ENCODE results near the gene APCDD1. TPM values are rescaled to one million over a fixed set of nuclear protein-coding genes. Genes with fewer than 3 reads are reported as not detected.
"Not testable (repeated sequence)": the region's sequence is repeated elsewhere in the genome, so short reads cannot be mapped to it uniquely, and the experiment has no call there.

APCDD1 gene
- total and polyA plus RNA-seq, 4 donors: 0.51 to 2.8 (median 1.5) TPM

DNA sequence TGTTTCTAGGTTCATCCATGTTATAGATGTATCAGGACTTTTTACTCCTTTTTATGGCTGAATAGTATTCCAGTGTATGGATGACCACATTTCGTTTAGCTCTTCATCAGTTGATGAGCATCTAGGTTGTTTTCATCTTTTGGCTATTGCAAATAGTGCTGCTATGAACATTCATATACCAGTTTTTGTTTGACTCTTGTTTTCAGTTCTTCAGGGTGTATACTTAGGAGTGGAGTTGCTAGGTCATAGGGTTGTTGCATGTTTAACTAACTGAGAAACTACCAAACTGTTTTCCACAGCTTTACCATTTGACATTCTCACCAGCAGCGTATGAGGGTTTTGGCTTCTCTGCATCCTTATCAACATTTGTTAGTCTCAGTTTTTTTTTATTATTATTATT, 45.6 kb downstream of the APCDD1 start:
- no peak for DNase-seq (ENCODE audit: low spot score)
- no peak for TF ChIP-seq TAF1 (conservative IDR thresholded peaks at IDR 0.05)
- no peak for TF ChIP-seq FOXA1 (IDR thresholded peaks at IDR 0.05)
- TF ChIP-seq, protein P1, sequence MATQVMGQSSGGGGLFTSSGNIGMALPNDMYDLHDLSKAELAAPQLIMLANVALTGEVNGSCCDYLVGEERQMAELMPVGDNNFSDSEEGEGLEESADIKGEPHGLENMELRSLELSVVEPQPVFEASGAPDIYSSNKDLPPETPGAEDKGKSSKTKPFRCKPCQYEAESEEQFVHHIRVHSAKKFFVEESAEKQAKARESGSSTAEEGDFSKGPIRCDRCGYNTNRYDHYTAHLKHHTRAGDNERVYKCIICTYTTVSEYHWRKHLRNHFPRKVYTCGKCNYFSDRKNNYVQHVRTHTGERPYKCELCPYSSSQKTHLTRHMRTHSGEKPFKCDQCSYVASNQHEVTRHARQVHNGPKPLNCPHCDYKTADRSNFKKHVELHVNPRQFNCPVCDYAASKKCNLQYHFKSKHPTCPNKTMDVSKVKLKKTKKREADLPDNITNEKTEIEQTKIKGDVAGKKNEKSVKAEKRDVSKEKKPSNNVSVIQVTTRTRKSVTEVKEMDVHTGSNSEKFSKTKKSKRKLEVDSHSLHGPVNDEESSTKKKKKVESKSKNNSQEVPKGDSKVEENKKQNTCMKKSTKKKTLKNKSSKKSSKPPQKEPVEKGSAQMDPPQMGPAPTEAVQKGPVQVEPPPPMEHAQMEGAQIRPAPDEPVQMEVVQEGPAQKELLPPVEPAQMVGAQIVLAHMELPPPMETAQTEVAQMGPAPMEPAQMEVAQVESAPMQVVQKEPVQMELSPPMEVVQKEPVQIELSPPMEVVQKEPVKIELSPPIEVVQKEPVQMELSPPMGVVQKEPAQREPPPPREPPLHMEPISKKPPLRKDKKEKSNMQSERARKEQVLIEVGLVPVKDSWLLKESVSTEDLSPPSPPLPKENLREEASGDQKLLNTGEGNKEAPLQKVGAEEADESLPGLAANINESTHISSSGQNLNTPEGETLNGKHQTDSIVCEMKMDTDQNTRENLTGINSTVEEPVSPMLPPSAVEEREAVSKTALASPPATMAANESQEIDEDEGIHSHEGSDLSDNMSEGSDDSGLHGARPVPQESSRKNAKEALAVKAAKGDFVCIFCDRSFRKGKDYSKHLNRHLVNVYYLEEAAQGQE (IDR thresholded peaks at IDR 0.05): no peak
- TF ChIP-seq, protein P2, sequence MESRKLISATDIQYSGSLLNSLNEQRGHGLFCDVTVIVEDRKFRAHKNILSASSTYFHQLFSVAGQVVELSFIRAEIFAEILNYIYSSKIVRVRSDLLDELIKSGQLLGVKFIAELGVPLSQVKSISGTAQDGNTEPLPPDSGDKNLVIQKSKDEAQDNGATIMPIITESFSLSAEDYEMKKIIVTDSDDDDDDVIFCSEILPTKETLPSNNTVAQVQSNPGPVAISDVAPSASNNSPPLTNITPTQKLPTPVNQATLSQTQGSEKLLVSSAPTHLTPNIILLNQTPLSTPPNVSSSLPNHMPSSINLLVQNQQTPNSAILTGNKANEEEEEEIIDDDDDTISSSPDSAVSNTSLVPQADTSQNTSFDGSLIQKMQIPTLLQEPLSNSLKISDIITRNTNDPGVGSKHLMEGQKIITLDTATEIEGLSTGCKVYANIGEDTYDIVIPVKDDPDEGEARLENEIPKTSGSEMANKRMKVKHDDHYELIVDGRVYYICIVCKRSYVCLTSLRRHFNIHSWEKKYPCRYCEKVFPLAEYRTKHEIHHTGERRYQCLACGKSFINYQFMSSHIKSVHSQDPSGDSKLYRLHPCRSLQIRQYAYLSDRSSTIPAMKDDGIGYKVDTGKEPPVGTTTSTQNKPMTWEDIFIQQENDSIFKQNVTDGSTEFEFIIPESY (IDR thresholded peaks at IDR 0.05): no peak
- TF ChIP-seq, protein P3, sequence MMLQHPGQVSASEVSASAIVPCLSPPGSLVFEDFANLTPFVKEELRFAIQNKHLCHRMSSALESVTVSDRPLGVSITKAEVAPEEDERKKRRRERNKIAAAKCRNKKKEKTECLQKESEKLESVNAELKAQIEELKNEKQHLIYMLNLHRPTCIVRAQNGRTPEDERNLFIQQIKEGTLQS (IDR thresholded peaks at IDR 0.05): no peak
- Histone ChIP-seq H3K9ac (ENCODE audit: low read depth in 1 of 2, low read length in 2 of 2) (no peak overlapping the region), H3K27me3 (ENCODE audit: control insufficient read depth in 4 of 4, insufficient read depth in 4 of 4, low read length in 3 of 4) (no peaks in the 10 kb centered on the region), H3K27ac (ENCODE audit: low read depth in 1 of 2, low read length in 2 of 2) (no peak overlapping the region), H3K4me3 (ENCODE audit: low read depth in 1 of 3, low read length in 3 of 3) (no peak overlapping the region), H3K9me3 (ENCODE audit: control insufficient read depth in 4 of 4, low read length in 3 of 4) (peaks cover 0 to 10% (median under 1%) of the 10 kb centered on the region in 4 donors), H3K4me1 (ENCODE audit: control insufficient read depth in 4 of 4, insufficient read depth in 4 of 4, low read length in 3 of 4) (no peaks in the 10 kb centered on the region), H3K36me3 (ENCODE audit: control insufficient read depth in 4 of 4, insufficient read depth in 3 of 4, low read depth in 1 of 4, low read length in 3 of 4) (no peaks in the 10 kb centered on the region)
- WGBS: 59% methylated on average over 2 of the region's 2 CpGs

DNA sequence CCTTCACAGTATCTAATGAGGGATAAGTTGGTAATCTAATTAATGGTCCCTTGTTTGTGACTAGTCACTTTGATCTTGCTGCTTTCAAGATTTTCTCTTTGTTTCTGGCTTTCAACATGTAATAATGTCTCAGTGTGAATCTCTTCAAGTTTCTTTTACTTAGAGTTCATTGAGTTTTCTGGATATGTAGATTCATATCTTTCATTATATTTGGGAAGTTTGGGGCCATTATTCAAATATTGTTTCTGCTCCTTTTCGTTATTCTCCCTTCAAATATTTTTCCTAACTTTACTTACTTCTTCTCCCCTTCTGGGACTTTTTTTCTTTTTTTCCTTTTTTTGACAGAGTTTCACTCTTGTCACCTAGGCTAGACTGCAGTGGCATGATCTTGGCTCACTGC, 50.3 kb downstream of the APCDD1 start:
- no peaks in the 10 kb centered on the region for H3K27me3 ChIP-seq (ENCODE audit: control insufficient read depth in 4 of 4, insufficient read depth in 4 of 4, low read length in 3 of 4)

DNA sequence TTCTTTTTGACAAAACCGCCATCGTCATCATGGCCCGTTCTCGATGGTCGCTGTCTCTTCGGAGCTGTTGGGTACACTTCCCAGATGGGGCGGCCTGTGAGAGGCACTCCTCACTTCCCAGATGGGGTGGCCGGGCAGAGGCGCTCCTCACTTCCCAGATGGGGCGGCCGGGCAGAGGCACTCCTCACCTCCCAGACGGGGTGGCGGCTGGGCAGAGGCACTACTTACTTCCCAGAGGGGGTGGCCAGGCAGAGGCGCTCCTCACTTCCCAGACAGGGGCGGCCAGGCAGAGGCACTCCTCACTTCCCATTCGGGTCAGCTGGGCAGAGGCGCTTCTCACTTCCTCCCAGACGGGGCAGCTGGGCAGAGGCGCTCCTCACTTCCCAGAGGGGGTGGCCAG, 51.5 kb downstream of the APCDD1 start:
- not testable (repeated sequence) for H3K27me3 ChIP-seq (ENCODE audit: control insufficient read depth in 4 of 4, insufficient read depth in 4 of 4, low read length in 3 of 4); DNase-seq (ENCODE audit: low spot score); H3K9ac ChIP-seq (ENCODE audit: low read depth in 1 of 2, low read length in 2 of 2); H3K27ac ChIP-seq (ENCODE audit: low read depth in 1 of 2, low read length in 2 of 2); H3K36me3 ChIP-seq (ENCODE audit: control insufficient read depth in 4 of 4, insufficient read depth in 3 of 4, low read depth in 1 of 4, low read length in 3 of 4); H3K4me1 ChIP-seq (ENCODE audit: control insufficient read depth in 4 of 4, insufficient read depth in 4 of 4, low read length in 3 of 4); H3K4me3 ChIP-seq (ENCODE audit: low read depth in 1 of 3, low read length in 3 of 3)
- peaks cover 0 to 19% (median 4%) of the 10 kb centered on the region in 4 donors for H3K9me3 ChIP-seq (ENCODE audit: control insufficient read depth in 4 of 4, low read length in 3 of 4)
- WGBS: 92% methylated on average over 19 of the region's 19 CpGs

More for the DNA sequence above, 50.3 kb downstream of the APCDD1 start:
- H3K4me1 ChIP-seq (ENCODE audit: control insufficient read depth in 4 of 4, insufficient read depth in 4 of 4, low read length in 3 of 4): no peaks in the 10 kb centered on the region
- H3K4me3 ChIP-seq (ENCODE audit: low read depth in 1 of 3, low read length in 3 of 3): no peak overlapping the region
- no peak overlapping the region for H3K27ac ChIP-seq (ENCODE audit: low read depth in 1 of 2, low read length in 2 of 2)
- H3K36me3 ChIP-seq (ENCODE audit: control insufficient read depth in 4 of 4, insufficient read depth in 3 of 4, low read depth in 1 of 4, low read length in 3 of 4): no peaks in the 10 kb centered on the region
- no peak for TF ChIP-seq RAD21 (IDR thresholded peaks at IDR 0.05)
- TF ChIP-seq EGR1 (IDR thresholded peaks at IDR 0.05; ENCODE audit: low read depth in 2 of 2): no peak
- TF ChIP-seq, protein P4, sequence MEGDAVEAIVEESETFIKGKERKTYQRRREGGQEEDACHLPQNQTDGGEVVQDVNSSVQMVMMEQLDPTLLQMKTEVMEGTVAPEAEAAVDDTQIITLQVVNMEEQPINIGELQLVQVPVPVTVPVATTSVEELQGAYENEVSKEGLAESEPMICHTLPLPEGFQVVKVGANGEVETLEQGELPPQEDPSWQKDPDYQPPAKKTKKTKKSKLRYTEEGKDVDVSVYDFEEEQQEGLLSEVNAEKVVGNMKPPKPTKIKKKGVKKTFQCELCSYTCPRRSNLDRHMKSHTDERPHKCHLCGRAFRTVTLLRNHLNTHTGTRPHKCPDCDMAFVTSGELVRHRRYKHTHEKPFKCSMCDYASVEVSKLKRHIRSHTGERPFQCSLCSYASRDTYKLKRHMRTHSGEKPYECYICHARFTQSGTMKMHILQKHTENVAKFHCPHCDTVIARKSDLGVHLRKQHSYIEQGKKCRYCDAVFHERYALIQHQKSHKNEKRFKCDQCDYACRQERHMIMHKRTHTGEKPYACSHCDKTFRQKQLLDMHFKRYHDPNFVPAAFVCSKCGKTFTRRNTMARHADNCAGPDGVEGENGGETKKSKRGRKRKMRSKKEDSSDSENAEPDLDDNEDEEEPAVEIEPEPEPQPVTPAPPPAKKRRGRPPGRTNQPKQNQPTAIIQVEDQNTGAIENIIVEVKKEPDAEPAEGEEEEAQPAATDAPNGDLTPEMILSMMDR (IDR thresholded peaks at IDR 0.05; ENCODE audit: low read depth, low read length, missing input control): no peak
- no peak for TF ChIP-seq NR2F2 (IDR thresholded peaks at IDR 0.05)
- TF ChIP-seq RXRA (IDR thresholded peaks at IDR 0.05): no peak
- TF ChIP-seq, protein P3 (IDR thresholded peaks at IDR 0.05): no peak
- TF ChIP-seq, protein P5, sequence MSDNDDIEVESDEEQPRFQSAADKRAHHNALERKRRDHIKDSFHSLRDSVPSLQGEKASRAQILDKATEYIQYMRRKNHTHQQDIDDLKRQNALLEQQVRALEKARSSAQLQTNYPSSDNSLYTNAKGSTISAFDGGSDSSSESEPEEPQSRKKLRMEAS (IDR thresholded peaks at IDR 0.05): no peak
- TF ChIP-seq YY1 (IDR thresholded peaks at IDR 0.05): no peak
- TF ChIP-seq FOXA2 (IDR thresholded peaks at IDR 0.05): no peak
- TF ChIP-seq HNF4G (IDR thresholded peaks at IDR 0.05): no peak
- TF ChIP-seq TAF1 (conservative IDR thresholded peaks at IDR 0.05): no peak
- TF ChIP-seq, protein P2 (IDR thresholded peaks at IDR 0.05): no peak
- TF ChIP-seq SP1 (IDR thresholded peaks at IDR 0.05): no peak
- H3K9ac ChIP-seq (ENCODE audit: low read depth in 1 of 2, low read length in 2 of 2): no peak overlapping the region
- H3K9me3 ChIP-seq (ENCODE audit: control insufficient read depth in 4 of 4, low read length in 3 of 4): peaks cover 0 to 22% (median 4%) of the 10 kb centered on the region in 4 donors
- 77% methylated on average over 1 of the region's 1 CpG for WGBS
- DNase-seq (ENCODE audit: low spot score): no peak

Measured in liver (tissue), 9 donors.